HG02938 (cell line): Measurements from ENCODE around the gene SEM1.
"Not testable (repeated sequence)": the region's sequence is repeated elsewhere in the genome, so short reads cannot be mapped to it uniquely, and the experiment has no call there.

Experiments used
- ATAC-seq: cut with Tn5 transposase; IDR thresholded peaks from one replicate; pipeline ENCODE4 v1.9.1; 2021; ENCODE audit warnings: mild to moderate bottlenecking, moderate library complexity; ENCODE audit not compliant: unreplicated experiment

SEM1 gene

GRCh38 chr7:96709381-96710228 is at the start of gene SEM1:
TSS of gene SEM1 (minus strand) at chr7:96709846. CDS start at chr7:96709763, 83 bp downstream.
- peak; percentile 88 for ATAC-seq

- not testable (repeated sequence) for ATAC-seq
Observed at GRCh38 chr7:96757880-96758279, 48.2 kb upstream of the SEM1 start.

- no peak for ATAC-seq
Observed at GRCh38 chr7:96747418-96747940, 37.8 kb upstream of the SEM1 start.

- no peak for ATAC-seq
Observed at GRCh38 chr7:96740130-96740529, 30.5 kb upstream of the SEM1 start.

- ATAC-seq = no peak
Observed at GRCh38 chr7:96739609-96740008, 30.0 kb upstream of the SEM1 start.

GRCh38 chr7:96739167-96739566 is 29.5 kb upstream of the SEM1 start:
- ATAC-seq = no peak

- no peak for ATAC-seq
Observed at GRCh38 chr7:96738705-96739104, 29.1 kb upstream of the SEM1 start.

GRCh38 chr7:96737545-96738050 is 28.0 kb upstream of the SEM1 start:
- no peak for ATAC-seq

GRCh38 chr7:96734343-96734742 is 24.7 kb upstream of the SEM1 start:
- no peak for ATAC-seq

- ATAC-seq = no peak
Observed at GRCh38 chr7:96729820-96730219, 20.2 kb upstream of the SEM1 start.

- no peak for ATAC-seq
Observed at GRCh38 chr7:96728139-96728538, 18.5 kb upstream of the SEM1 start.

- no peak for ATAC-seq
Observed at GRCh38 chr7:96727534-96728088, 18.0 kb upstream of the SEM1 start.

- ATAC-seq = no peak
Observed at GRCh38 chr7:96723622-96724021, 14.0 kb upstream of the SEM1 start.

GRCh38 chr7:96722928-96723327 is 13.3 kb upstream of the SEM1 start:
- ATAC-seq = not testable (repeated sequence)

GRCh38 chr7:96720843-96721242 is 11.2 kb upstream of the SEM1 start:
- no peak for ATAC-seq

GRCh38 chr7:96719164-96719563 is 9.5 kb upstream of the SEM1 start:
- no peak for ATAC-seq

- no peak for ATAC-seq
Observed at GRCh38 chr7:96718107-96719003, 8.7 kb upstream of the SEM1 start.

- ATAC-seq = no peak
Observed at GRCh38 chr7:96713037-96713436, 3.4 kb upstream of the SEM1 start.

- no peak for ATAC-seq
Observed at GRCh38 chr7:96710544-96710943, 898 bp upstream of the SEM1 start.

- ATAC-seq = peak; percentile 17
Observed at GRCh38 chr7:96708872-96709271, 774 bp downstream of the SEM1 start.
